GM18873 (cell line): ENCODE data around the gene THADA.

Experiments used
- ATAC-seq: cut with Tn5 transposase; IDR thresholded peaks from one replicate; pipeline ENCODE4 v1.9.1; 2021; ENCODE audit warnings: mild to moderate bottlenecking, moderate library complexity, moderate number of reproducible peaks; ENCODE audit not compliant: unreplicated experiment, low FRiP score

THADA gene

DNA sequence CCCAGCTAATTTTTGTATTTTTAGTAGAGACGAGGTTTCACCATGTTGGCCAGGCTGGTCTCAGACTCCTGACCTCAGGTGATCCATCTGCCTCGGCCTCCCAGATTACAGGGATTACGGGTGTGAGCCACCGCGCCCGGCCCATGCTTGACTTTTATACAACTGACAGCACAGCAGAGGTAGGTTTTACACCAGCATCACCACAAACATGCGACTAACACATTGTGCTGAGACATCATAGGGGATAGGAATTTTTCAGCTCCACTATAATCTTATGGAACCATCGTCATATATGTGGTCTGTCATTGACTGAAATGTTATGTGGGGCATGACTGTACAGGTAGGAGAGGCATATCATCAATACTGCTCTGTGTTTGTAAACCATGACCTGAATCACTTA, 122.1 kb downstream of the THADA start:
- no peak for ATAC-seq

DNA sequence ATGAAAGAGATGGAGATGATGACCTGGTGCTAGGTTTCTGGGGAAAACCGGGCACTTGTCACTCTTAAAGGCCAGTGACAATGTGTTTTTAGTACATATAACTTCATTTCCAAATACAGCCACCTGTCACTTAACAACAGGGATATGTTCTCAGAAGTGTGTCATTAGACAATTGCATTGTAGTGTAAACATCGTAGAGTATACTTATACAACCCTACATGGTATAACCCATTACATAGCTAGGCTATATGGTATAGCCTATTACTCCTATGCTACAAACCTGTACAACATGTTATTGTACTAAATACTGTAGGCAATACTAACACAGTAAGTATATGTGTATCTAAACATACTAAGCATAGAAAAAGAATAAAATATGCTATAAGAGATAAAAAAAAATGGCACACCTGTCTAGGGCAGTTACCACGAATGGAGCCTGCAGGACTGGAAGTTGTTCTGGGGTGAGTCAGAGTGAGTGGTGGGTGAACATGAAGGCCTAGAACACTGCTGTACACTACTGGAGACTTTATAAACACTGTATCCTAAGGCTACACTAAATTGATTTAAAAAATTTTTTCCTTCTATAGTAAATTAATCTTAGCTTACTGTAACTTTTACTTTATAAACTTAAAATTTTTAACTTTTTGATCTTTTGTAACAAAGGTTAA, 123.2 kb downstream of the THADA start:
- no peak for ATAC-seq

DNA sequence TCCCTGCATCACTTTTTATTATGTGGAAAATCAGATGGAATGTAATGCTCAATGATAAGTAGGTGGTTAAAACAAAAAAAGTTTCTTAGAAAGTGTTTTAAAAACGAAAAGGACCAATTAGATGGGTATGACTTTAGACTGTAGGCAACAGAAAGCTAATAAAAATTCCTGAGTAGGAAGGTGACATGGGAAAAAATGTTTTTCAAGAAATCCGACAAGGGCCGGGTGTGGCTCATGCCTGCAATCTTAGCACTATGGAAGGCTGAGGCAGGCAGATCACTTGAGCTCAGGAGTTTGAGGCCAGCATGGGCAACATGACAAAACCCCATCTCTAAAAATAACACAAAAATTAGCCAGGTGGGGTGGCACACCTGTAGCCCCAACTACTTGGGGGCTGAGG, 126.1 kb downstream of the THADA start:
- ATAC-seq = no peak

DNA sequence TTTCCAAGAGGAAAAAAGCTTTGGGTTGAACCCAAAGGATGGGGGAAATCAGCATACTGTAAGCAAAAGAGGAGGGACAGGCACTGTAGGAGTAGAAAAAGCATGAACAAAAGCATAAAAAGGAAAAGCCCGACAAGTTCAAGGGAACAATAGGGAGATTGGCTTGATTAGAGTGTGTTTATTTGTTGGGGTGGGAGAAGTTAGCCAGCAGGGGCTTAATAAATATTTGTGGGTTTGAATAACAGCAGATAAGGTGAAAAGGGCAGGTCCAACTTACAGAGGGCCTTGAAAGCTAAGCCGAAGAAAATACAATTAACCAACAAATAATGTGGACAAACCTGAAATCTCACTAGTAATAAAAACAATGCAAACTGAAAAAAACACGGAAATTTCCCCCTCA, 126.7 kb downstream of the THADA start:
- no peak for ATAC-seq

DNA sequence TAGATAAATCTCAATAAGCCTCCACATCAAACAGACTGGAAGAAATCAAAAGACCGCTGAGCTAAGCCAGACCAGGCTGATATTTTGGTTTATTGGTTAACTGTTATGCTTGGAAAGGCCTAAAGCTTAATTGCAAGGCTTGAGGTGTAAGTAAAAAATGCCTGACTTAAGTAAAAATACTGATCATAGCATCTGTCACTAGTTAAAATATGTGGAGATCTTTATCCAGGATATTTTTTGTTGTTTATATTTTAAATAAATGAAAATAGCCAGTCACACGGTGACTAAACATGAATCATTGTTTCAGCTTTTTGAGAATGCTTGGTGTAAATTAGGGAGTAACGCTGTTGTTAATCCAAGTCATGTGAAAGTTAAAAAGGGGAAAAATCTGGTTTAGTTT, 127.9 kb downstream of the THADA start:
- no peak for ATAC-seq

DNA sequence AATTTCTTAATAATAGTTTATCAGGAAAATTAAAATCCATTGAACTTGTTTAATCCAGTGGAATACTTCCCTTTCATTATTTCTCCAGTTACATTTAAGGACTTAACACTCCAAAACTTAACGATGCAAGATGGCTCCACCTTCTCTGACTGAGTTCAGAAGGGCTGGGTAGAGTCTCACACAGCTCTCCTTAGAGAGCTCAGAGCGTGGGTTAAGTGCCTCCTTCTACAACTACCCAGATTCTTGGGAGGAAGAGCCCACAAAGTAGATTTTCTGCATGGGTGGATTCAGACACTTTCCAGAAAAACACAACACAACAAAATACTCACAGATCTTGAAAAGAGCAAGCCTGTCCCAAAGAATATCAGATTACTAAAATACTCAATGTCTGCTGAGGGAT, 130.6 kb downstream of the THADA start:
- ATAC-seq = no peak

DNA sequence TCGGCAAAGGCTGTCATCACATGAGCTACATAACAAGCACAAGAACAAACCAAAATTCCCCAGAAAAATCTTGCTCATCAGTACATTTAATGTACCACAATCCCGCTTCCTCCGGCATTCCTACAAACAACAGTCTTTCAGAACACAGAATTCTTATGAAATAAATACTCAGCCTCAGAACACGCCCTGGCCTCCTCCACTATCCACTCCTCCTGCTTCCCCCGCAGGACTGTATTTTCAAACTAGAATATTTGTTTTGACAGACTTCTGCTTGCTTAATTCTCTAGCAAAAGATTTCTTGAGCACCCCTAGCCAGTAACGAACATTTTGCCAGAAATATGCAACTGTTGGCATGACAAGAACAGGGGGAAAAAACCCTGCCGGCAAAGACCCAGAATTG, 131.2 kb downstream of the THADA start:
- no peak for ATAC-seq

DNA sequence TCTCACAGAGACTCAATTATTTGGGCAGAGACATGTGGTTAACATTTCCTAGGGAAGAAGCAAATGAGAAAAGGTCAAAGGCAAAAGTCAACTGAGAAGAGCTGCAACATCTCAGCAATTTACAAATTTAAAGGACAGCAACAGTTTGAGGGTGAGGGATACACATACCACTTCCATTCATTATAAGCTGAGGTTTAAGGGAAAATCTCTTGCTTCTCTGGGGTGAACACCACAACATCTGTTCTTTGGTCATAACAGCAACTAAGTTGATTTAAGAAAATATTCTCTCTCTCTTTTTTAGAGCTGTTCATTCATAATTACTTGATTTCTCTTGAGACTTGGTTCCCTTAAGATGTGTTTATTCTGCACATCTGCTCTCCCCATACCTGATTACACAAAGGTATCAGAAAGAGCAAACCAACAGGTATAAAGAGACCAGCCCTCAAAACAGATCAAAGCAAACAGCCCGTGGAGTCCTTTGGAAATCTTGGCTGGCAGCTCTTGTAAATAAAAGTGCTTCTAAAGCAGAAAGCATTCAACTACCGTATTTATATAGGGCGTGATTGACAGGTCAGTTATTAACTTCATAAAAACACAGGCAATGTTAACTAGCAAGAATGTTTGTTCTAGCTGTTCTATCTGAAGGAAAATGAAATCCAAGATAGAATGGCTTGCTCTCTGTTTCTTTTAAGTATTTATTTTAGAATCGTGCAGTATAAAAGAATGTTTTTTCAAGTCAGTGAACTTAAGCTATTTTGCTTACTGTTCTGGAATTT, 132.8 kb downstream of the THADA start:
- no peak for ATAC-seq

DNA sequence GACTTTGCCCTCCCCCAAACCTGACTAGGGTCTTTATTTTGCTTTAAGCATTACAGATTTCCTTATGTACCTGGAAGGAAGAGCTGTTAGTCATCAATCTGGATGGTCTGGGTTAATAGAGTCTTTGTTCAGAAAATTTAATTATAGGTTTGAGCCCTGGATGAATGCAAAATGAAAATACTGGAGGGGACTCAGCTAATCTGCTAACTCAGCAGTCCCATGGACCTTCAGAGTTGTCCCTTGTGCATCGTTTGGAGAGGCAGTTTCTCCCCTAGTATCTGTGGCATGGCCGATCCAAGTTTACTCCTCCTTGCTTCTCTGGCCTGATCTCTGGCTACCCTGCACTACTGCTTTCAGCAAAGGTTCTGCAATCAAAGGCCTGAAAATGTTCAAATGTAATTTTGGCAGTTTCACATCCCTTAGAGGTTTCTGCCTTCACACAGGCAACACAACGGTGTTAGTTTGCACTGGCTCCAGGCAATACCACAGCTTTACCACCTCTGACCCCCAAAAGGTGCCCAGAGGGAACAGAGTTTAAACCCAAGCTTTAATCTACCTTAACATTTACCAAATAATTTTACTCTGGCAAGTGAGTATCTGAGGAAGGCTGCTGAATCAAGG, 134.3 kb downstream of the THADA start:
- peak; percentile 72 for ATAC-seq

DNA sequence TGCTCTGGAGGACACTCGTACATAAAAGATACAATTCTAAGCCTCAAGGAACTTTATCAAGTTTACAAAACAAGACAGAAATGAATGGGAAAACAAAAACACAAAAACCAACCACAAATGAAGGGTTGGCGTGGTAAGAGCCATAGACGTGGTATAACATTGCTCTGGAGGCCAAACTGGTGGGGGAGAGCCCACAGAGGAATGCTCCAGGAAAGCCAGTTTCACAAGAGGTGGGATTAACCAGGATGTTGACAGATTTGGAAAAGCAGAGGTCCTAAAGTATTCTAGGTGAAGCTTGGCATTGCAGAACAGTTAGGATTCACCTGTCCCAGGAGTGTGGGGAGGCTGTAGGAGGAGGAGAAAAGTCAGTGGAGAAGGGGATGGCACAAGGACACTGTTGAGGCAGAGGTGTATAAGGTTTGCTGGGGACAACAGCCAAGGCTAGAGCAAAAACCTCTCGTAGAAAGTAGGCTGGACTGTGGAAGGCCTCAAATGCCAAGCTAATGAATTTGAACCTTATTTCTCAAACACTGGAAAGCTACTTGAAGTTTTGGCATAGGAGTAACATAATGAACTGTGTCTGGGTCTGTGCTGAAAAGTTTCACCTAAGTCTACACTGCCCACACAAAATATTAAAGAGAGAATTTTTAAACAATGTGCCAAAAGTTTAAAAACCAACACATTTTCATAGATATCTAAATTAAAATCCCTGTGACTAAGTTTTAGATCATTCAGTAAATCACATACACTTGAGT, 135.1 kb downstream of the THADA start:
- ATAC-seq = no peak

DNA sequence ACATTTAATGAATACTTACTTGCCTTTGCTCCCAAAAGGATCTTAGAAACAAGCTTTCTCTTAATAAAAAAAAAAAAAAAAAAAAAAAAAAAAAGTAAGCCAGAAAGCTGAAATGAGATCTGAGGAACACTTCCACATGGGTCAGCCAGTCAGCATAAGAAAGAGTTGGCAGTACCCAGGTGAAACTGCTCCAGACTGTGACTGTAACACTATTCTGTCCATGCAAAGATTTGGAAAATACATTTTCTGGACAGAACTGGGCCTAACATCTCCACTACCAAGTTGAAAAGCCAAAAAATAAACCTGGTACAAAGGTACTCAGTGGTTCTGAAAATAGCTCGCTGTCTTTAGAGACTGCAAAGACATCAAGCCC, 135.7 kb downstream of the THADA start:
- no peak for ATAC-seq

DNA sequence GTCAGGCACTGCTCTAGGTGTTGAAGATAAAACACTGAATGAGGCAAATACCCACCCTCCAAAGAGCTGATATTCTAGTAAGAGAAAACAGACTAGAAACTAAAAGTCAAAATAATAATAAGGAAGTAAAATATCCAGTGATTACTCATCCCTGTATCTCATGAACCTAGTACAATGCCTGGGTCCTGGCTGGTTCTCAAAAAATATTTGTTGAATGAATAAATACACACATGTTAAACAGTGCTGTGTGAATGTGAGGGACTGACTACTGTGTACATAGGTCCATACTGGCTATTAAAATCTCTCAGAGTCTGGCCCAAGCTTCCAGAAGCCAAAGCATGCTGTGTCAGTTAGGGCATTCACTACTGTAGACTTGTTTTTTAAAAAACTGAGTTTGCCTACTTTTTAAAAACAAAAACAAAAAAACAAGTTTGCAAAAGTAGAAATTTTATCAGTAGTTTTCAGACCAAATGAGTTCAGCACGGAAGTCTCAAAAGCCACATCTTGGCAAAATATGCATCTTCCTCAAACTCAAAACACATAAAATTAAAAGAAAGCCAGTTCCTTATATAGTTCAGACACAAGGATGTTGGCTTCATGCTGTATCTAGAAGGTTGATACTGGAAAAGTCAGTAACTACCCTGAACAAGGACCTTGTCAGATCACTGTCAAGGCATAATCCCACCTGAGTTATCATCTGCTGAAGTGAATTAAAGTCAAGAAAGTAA, 136.2 kb downstream of the THADA start:
- no peak for ATAC-seq

DNA sequence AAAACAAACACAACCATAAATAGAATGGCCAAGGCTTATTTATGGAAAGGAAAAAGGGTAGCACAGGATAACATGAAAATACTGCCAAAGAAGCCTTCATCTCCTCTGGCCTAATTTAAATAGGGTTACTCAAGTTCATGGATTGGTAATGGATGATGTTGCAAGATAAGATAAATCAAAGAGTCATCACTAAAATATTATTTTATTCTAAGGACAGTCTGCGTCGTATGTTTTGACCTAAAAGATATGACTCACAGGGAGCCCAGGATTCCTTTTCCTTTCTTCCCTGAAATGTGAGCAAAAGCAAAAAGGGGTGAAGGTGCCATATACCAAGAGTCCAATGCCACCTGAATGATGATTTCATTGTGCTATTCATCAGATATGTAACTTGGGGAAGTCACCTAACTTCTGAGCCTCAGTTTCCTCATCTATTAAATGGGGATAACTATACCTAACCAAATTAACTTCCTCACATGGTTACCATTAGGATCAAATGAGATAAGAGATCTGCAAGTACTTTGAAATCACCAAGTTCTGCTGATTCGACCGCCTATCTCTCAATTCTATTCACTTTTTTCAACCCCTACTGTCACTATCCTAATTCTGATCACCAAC, 137.7 kb downstream of the THADA start:
- ATAC-seq = no peak

DNA sequence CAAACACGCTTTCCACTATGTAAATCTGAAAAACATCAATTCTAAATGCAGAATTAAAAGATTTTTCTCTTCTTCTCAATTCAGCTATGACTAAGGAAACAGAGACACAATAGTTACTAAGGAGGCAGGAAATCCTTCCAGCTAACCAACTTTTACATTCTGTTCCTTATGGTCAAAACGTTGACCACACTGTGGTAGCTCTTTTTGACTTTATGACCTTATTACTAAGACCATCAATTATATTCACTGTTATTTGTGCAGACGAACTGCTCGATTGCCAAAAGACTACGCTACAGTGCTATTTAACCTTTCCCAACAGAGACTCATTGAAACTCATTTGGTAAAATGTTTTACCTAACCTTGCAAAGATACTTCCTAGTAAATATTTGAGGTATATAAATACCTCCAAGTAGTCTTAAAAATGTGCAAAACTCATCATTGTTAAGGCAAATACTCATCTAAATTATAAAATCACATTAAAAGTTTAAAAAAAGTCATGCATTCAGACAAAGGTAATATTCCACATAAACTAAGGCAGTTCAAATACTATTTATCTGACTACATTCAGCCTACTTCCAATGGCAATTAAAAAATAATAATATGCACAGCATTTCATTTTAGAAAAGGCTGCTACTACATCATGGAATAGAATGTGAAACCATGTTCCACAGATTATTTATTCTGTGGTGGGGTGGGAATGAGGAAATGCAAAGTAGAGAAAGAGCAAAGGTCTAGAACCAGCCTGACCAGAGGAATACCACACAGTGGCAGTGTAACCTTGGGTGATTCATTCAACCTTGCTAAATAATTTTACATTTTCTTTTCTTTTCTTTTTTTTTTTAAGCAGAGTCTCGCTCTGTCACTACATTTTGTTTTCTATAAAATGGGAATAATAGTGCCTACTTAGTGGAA, 139.9 kb downstream of the THADA start:
- ATAC-seq = no peak

DNA sequence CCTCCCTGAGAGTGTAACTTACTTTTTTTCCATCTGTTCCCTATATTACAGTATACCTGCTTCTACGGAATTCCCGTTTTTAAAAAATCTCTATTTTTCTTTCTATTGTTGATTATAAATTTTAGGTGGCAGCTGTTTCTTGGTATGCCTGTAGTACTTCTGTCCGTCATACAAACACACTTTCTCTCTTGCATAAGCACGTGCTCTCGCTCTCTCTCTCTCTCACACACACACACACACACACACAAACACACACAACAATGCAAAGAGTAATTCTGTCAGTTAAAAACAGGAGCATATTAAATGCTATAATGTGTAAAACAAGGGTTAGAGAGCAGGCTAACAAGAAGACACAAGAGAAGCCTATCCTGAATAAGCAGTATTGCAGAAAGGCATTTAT, 140.5 kb downstream of the THADA start:
- ATAC-seq = no peak

DNA sequence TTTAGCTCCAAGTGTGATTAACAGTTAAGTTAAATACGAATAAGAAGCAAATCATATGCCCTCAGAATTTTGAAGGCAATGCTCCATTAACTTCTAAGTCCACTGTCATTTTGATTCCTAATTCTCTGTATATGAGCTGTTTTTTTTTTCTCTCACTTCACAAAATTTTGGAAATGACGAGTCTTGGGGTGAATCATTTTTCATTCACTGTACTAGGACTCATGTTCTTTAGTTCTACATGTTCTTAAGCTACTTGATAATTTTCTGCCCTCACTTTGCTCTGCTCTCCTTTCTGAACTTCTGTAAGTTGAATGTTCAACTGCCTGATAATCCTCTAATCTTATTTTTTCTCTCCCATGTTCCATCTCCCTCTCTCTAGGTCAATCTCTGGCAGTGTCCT, 141.0 kb downstream of the THADA start:
- ATAC-seq = no peak

DNA sequence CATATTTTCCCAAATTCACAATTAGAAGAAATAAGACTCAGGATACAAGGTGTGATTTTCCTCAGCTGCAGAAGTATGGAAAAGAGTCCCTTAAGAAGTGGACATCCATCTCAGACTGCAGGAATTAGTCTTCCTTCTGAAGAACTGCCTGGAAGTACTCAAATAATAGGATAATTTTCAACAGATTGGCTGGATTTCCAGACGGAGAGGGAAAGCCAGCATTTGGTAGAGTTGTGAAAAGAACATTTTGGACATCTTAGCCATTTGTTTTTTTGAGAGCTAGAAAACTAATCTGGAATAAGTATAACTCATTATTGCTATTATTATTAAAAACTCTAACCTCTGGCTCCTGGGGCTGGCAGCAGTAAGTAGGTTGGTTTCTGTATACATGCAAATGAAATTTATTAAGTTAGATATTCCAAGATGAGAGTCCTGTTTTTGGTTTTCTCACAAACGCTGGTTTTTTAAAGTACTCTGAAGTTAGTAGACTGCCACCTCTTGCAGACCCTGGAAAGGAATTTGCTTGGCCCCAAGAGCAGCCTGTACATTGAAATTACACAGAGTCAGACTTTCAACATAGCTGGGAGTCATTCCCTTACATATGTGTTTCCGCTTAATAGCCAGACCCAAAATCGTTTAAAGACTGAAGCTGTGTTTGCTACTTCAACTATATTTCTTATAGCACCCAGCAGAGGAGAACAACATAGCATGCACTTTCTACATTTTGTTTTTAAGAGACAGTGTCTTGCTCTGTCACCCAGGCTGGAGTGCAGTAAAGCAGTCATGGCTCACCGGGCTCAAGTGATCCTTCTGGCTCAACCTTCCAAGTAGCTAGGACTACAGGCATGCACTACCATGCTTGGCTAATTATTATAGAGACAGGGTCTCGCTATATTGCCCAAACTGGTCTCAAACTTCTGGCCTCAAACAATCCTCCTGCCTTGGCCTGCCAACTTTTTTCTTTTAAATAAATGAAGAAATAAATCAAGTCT, 142.4 kb downstream of the THADA start:
- no peak for ATAC-seq

DNA sequence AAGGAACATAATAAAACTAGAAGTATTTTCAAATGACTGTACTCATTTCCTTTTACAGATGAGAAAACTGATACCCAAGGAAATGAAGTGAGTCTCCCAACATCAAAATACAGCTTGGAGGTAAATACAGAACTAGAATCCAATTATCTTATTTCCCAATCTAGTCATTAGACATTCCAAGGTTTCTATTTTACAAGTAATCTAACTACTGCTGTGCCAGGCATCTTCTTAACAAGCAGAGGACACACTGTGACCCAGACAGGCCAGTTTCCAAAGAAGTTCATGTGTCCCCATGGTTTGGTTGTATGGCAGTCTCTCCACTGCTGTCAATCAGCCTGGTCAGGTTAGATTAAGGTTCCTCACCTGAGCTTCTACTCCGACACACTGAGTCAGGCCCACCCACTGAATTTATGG, 143.5 kb downstream of the THADA start:
- no peak for ATAC-seq
